Astrocyte (in vitro differentiated cells and primary cell): ENCODE measurements around the gene DPH6.

Source experiments
- EZH2 ChIP-seq: IDR thresholded peaks from 2 replicates; pipeline ENCODE4 v1.6.1; 2012; ENCODE audit warnings: mild to moderate bottlenecking, low read length, inconsistent platforms; ENCODE audit not compliant: insufficient read depth
- TF ChIP-seq, protein P1 (sequence below): IDR thresholded peaks from 2 replicates; pipeline ENCODE4 v1.5.1; 2011; ENCODE audit warnings: low read depth, mild to moderate bottlenecking, inconsistent platforms, low read length, moderate library complexity; ENCODE audit not compliant: insufficient read depth

DNA sequence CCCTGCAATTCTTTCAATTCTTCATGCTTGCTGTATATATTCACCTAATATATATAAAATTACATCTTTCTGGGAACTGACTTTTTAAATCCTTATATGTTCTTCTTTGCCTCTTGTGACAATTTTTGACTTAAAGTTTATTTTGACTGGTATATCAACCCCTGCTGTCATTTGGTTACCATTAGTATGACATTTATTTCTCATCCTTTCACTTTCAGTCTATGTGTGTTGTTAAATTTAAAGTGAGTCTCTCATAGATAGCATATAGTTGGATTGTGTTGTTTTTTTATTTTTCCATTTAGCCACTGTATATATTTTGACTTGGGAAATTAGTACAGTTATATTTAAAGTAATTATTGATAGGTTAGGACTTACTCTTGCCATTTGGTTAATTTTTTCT is 194.9 kb downstream of the DPH6 start:
- TF ChIP-seq, protein P1, sequence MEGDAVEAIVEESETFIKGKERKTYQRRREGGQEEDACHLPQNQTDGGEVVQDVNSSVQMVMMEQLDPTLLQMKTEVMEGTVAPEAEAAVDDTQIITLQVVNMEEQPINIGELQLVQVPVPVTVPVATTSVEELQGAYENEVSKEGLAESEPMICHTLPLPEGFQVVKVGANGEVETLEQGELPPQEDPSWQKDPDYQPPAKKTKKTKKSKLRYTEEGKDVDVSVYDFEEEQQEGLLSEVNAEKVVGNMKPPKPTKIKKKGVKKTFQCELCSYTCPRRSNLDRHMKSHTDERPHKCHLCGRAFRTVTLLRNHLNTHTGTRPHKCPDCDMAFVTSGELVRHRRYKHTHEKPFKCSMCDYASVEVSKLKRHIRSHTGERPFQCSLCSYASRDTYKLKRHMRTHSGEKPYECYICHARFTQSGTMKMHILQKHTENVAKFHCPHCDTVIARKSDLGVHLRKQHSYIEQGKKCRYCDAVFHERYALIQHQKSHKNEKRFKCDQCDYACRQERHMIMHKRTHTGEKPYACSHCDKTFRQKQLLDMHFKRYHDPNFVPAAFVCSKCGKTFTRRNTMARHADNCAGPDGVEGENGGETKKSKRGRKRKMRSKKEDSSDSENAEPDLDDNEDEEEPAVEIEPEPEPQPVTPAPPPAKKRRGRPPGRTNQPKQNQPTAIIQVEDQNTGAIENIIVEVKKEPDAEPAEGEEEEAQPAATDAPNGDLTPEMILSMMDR, result no peak
- no peak for TF ChIP-seq EZH2
